ENCODE data around the gene AQP10. TPM values are rescaled to one million over a fixed set of nuclear protein-coding genes. Genes with fewer than 3 reads are reported as not detected.
"Not testable (repeated sequence)": the region's sequence is repeated elsewhere in the genome, so short reads cannot be mapped to it uniquely, and the experiment has no call there.

AQP10 gene
- not detected for total RNA-seq

GRCh38 chr1:154320882-154321608 is at the start of gene AQP10:
Gene AQP10 (plus strand): TSS chr1:154321093. CDS start chr1:154321156, 63 bp downstream.
- Mint-ChIP-seq H3K4me3 (no peak within 1 kb of the TSS), H3K9me3 (peaks cover 17% of the 10 kb centered on the region), H3K36me3 (peaks cover 4% of the 10 kb centered on the region), H3K27ac (no peak within 1 kb of the TSS), H3K4me1 (ENCODE audit: low read depth) (peaks cover 6% of the 10 kb centered on the region), H3K27me3 (no peaks in the 10 kb centered on the region)
- DNase-seq = no peak
- ChIA-PET POLR2A (no interaction called here), CTCF (interaction anchor here (2.2 kb wide), 1 partner anchor 15 kb away, joined by 9 read pairs; no protein-coding TSS in a partner anchor)
- intact Hi-C loops (cut with micrococcal nuclease) = no loop called here

- POLR2A ChIA-PET = interaction anchor here (0.8 to 1.4 kb wide), 5 partner anchors 53 to 115 kb away, joined by 3 to 7 read pairs (median 4); no protein-coding TSS in a partner anchor
- Mint-ChIP-seq H3K27ac (peak within 1 kb of the TSS; percentile 99), H3K27me3 (no peaks in the 10 kb centered on the region), H3K9me3 (no peaks in the 10 kb centered on the region), H3K4me1 (ENCODE audit: low read depth) (peaks cover 34% of the 10 kb centered on the region), H3K4me3 (peak within 1 kb of the TSS; percentile 99), H3K36me3 (peaks cover 42% of the 10 kb centered on the region)
- intact Hi-C loops (cut with micrococcal nuclease) = loop anchor here (1.0 to 10.0 kb wide), 9 partner anchors 52 to 468 kb away; partner anchors contain the start of genes CREB3L4, RPS27, SLC39A1 and UBAP2L
- peak; percentile 99 for DNase-seq
- CTCF ChIA-PET = interaction anchor here (0.7 to 8.0 kb wide), 22 partner anchors 13 to 326 kb away, joined by 3 to 98 read pairs (median 5); partner anchors contain the start of genes DENND4B, RAB13 and UBAP2L
Observed at GRCh38 chr1:154272217-154272998, 48.5 kb upstream of the AQP10 start, which contains the start of gene HAX1. Gene HAX1 (plus strand): TSS chr1:154272629. CDS start chr1:154272724, 95 bp downstream.

GRCh38 chr1:154272999-154273563 is 47.8 kb upstream of the AQP10 start:
- H3K4me3 Mint-ChIP-seq = peak overlapping the region; percentile 99
- DNase-seq = no peak
- peaks cover 34% of the 10 kb centered on the region for H3K4me1 Mint-ChIP-seq (ENCODE audit: low read depth)
- H3K9me3 Mint-ChIP-seq = no peaks in the 10 kb centered on the region
- H3K36me3 Mint-ChIP-seq = peaks cover 42% of the 10 kb centered on the region
- no peaks in the 10 kb centered on the region for H3K27me3 Mint-ChIP-seq
- peak overlapping the region; percentile 99 for H3K27ac Mint-ChIP-seq
- intact Hi-C loops (cut with micrococcal nuclease) = loop anchor here (1.0 to 10.0 kb wide), 9 partner anchors 53 to 468 kb away; partner anchors contain the start of genes CREB3L4, RPS27, SLC39A1 and UBAP2L
- POLR2A ChIA-PET = interaction anchor here (1.0 kb wide), 1 partner anchor 56 kb away, joined by 4 read pairs; no protein-coding TSS in a partner anchor
- CTCF ChIA-PET = interaction anchor here (1.4 to 8.0 kb wide), 7 partner anchors 51 to 286 kb away, joined by 3 to 98 read pairs (median 5); partner anchors contain the start of gene RAB13

GRCh38 chr1:154276797-154277196 is 44.1 kb upstream of the AQP10 start:
- Mint-ChIP-seq H3K4me3 (no peak overlapping the region), H3K9me3 (no peaks in the 10 kb centered on the region), H3K27me3 (no peaks in the 10 kb centered on the region), H3K27ac (no peak overlapping the region), H3K4me1 (ENCODE audit: low read depth) (peaks cover 20% of the 10 kb centered on the region), H3K36me3 (peaks cover 32% of the 10 kb centered on the region)
- ChIA-PET POLR2A (no interaction called here), CTCF (interaction anchor here (0.7 to 8.0 kb wide), 10 partner anchors 10 to 270 kb away, joined by 3 to 98 read pairs (median 4); no protein-coding TSS in a partner anchor)
- intact Hi-C loops (cut with micrococcal nuclease) = loop anchor here (10.0 kb wide), 2 partner anchors 312 to 472 kb away; partner anchors contain the start of genes CREB3L4 and SLC39A1
- peak; percentile 61 for DNase-seq

- DNase-seq; H3K36me3 Mint-ChIP-seq; H3K27me3 Mint-ChIP-seq; H3K27ac Mint-ChIP-seq; H3K4me1 Mint-ChIP-seq (ENCODE audit: low read depth); H3K4me3 Mint-ChIP-seq; CTCF ChIA-PET; intact Hi-C loops (cut with micrococcal nuclease); H3K9me3 Mint-ChIP-seq: not testable (repeated sequence)
- POLR2A ChIA-PET = interaction anchor here (1.3 kb wide), 1 partner anchor 17 kb away, joined by 3 read pairs; no protein-coding TSS in a partner anchor
Observed at GRCh38 chr1:154287591-154287990, 33.3 kb upstream of the AQP10 start.

GRCh38 chr1:154288661-154289060 is 32.2 kb upstream of the AQP10 start:
- H3K9me3 Mint-ChIP-seq = peaks cover 4% of the 10 kb centered on the region
- H3K27me3 Mint-ChIP-seq = no peaks in the 10 kb centered on the region
- ChIA-PET POLR2A (interaction anchor here (1.3 kb wide), 1 partner anchor 16 kb away, joined by 3 read pairs; no protein-coding TSS in a partner anchor), CTCF (no interaction called here)
- peaks cover 3% of the 10 kb centered on the region for H3K36me3 Mint-ChIP-seq
- H3K4me3 Mint-ChIP-seq = no peak overlapping the region
- peaks cover 4% of the 10 kb centered on the region for H3K4me1 Mint-ChIP-seq (ENCODE audit: low read depth)
- no peak for DNase-seq
- H3K27ac Mint-ChIP-seq = no peak overlapping the region
- intact Hi-C loops (cut with micrococcal nuclease) = loop anchor here (1.0 kb wide), 1 partner anchor 17 kb away; no protein-coding TSS in a partner anchor

- H3K27ac Mint-ChIP-seq = no peak overlapping the region
- intact Hi-C loops (cut with micrococcal nuclease) = no loop called here
- H3K27me3 Mint-ChIP-seq = no peaks in the 10 kb centered on the region
- peaks cover 4% of the 10 kb centered on the region for H3K4me1 Mint-ChIP-seq (ENCODE audit: low read depth)
- peaks cover 19% of the 10 kb centered on the region for H3K9me3 Mint-ChIP-seq
- POLR2A ChIA-PET = no interaction called here
- no peak overlapping the region for H3K4me3 Mint-ChIP-seq
- CTCF ChIA-PET = interaction anchor here (0.9 to 1.8 kb wide), 2 partner anchors 17 to 44 kb away, joined by 3 to 5 read pairs; no protein-coding TSS in a partner anchor
- H3K36me3 Mint-ChIP-seq = peaks cover 9% of the 10 kb centered on the region
- no peak for DNase-seq
Observed at GRCh38 chr1:154290921-154291320, 30.0 kb upstream of the AQP10 start.

GRCh38 chr1:154295408-154296235 is 25.3 kb upstream of the AQP10 start:
- no peak overlapping the region for H3K27ac Mint-ChIP-seq
- ChIA-PET POLR2A (no interaction called here), CTCF (interaction anchor here (0.6 to 4.0 kb wide), 2 partner anchors 32 to 39 kb away, joined by 3 to 13 read pairs; no protein-coding TSS in a partner anchor)
- peaks cover 21% of the 10 kb centered on the region for H3K9me3 Mint-ChIP-seq
- H3K27me3 Mint-ChIP-seq = no peaks in the 10 kb centered on the region
- peaks cover 9% of the 10 kb centered on the region for H3K36me3 Mint-ChIP-seq
- intact Hi-C loops (cut with micrococcal nuclease) = no loop called here
- H3K4me3 Mint-ChIP-seq = no peak overlapping the region
- H3K4me1 Mint-ChIP-seq (ENCODE audit: low read depth) = peaks cover 3% of the 10 kb centered on the region
- no peak for DNase-seq

GRCh38 chr1:154301582-154301981 is 19.3 kb upstream of the AQP10 start:
- H3K27me3 Mint-ChIP-seq = no peaks in the 10 kb centered on the region
- ChIA-PET POLR2A (no interaction called here), CTCF (interaction anchor here (1.0 kb wide), 1 partner anchor 43 kb away, joined by 4 read pairs; no protein-coding TSS in a partner anchor)
- no peak for DNase-seq
- H3K27ac Mint-ChIP-seq = no peak overlapping the region
- peaks cover 2% of the 10 kb centered on the region for H3K9me3 Mint-ChIP-seq
- intact Hi-C loops (cut with micrococcal nuclease) = no loop called here
- no peak overlapping the region for H3K4me3 Mint-ChIP-seq
- peaks cover 16% of the 10 kb centered on the region for H3K4me1 Mint-ChIP-seq (ENCODE audit: low read depth)
- H3K36me3 Mint-ChIP-seq = no peaks in the 10 kb centered on the region

GRCh38 chr1:154304664-154305337 is 16.1 kb upstream of the AQP10 start:
- no peak overlapping the region for H3K4me3 Mint-ChIP-seq
- ChIA-PET POLR2A (interaction anchor here (0.8 to 1.9 kb wide), 4 partner anchors 16 to 135 kb away, joined by 3 to 5 read pairs (median 4); partner anchors contain the start of gene UBAP2L), CTCF (interaction anchor here (0.6 to 3.9 kb wide), 13 partner anchors 18 to 176 kb away, joined by 3 to 25 read pairs (median 4); partner anchors contain the start of gene ATP8B2)
- no peaks in the 10 kb centered on the region for H3K27me3 Mint-ChIP-seq
- no peaks in the 10 kb centered on the region for H3K36me3 Mint-ChIP-seq
- H3K9me3 Mint-ChIP-seq = no peaks in the 10 kb centered on the region
- peaks cover 29% of the 10 kb centered on the region for H3K4me1 Mint-ChIP-seq (ENCODE audit: low read depth)
- H3K27ac Mint-ChIP-seq = peak overlapping the region; percentile 38
- intact Hi-C loops (cut with micrococcal nuclease) = loop anchor here (1.0 to 2.0 kb wide), 2 partner anchors 16 to 20 kb away; partner anchors contain the start of gene ATP8B2
- DNase-seq = peak; percentile 83
